Measurements from ENCODE around the gene SORL1-AS1.
A peak's percentile ranks its signal among the peaks of the same experiment; 100 is the strongest.

SORL1-AS1 gene

GRCh38 chr11:121460941-121461514 lies 8.3 kb upstream of the SORL1-AS1 start:
- TF ChIP-seq CTCF (IDR thresholded peaks at IDR 0.05; ENCODE audit: low read depth, low read length, missing control alignments): no peak
- no peak for DNase-seq (ENCODE audit: low read depth)
- peak overlapping the region; percentile 14; the same call in 1 of the 2 replicates for H3K4me3 ChIP-seq (ENCODE audit: low read depth, low read length)

- DNase-seq (ENCODE audit: low read depth): no peak
- H3K4me3 ChIP-seq (ENCODE audit: low read depth, low read length): no peak overlapping the region
- TF ChIP-seq CTCF (IDR thresholded peaks at IDR 0.05; ENCODE audit: low read depth, low read length, missing control alignments): no peak
These were observed 6.7 kb upstream of the SORL1-AS1 start for GRCh38 chr11:121459413-121460017.

DNA sequence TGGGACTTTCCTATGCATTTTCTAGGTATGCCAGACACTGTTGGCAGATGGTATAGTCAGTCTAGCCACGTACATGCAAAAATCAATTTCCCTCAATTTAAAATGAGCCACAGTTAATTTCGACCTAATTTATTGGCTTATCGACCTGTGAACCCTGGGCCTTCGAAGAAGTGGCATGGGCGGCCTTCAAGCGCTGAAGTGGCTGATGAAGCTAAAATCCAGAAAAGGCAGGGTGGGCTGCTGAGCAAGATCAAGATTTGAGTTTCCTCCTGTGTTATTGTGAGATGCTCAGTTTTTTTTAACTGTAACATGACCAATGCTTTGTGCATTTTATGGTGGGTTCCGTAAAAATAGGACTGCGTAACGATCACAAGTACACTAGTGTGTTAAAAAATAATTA lies 5.8 kb upstream of the SORL1-AS1 start:
- no peak overlapping the region for H3K4me3 ChIP-seq (ENCODE audit: low read depth, low read length)
- TF ChIP-seq CTCF (IDR thresholded peaks at IDR 0.05; ENCODE audit: low read depth, low read length, missing control alignments): no peak
- no peak for DNase-seq (ENCODE audit: low read depth)

DNA sequence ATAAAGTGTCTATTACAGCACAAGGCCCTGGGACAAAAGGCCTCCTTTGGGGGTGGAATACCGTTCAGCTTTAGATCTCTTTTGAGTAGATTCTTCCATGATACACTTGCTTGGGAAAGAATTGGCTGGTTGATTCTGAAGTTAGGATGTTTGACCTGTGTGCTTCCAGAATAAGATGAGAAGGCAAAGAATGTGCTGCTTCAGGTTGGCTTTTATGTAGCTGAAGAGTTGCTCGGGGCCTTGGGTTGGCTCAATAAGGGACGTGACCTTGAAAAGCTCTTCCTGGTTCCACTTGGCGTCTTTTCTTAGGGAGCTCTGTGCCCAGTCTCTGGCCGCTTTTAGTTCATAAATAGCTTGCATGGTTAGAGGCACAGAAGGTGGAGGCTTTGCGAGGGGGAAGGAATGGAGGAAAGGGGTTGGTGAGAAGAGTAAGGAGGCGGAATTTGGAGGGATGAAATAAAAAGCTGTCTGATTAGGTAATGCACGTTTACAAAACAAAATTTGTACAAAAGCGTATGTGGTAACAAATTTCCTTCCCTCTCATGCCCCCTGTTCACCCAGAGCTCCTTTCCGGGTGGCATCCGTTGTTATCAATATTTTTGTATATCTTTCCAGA lies 4.2 kb upstream of the SORL1-AS1 start:
- no peak for DNase-seq (ENCODE audit: low read depth)
- TF ChIP-seq CTCF (IDR thresholded peaks at IDR 0.05; ENCODE audit: low read depth, low read length, missing control alignments): no peak
- H3K4me3 ChIP-seq (ENCODE audit: low read depth, low read length): peak overlapping the region; percentile 22; the same call in 1 of the 2 replicates

DNA sequence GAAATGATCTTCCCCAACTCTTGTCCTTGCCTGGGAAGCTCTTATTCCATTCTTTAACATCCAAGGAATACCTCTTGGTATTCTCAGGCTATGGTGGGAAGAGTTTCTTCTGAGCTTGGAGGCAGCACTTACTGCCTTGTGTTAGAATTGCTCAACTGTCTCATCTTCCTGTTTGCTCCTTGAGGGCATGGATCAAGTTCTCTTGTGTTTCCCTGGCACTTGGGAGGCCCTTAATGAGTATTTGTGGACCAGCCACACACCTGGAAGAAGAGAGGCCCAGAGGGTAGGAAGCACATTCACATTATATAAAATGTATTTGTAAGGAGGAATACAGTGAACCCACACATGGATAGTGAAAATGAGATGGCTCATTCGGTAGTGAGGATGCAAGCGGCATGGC lies 3.4 kb upstream of the SORL1-AS1 start:
- no peak for TF ChIP-seq CTCF (IDR thresholded peaks at IDR 0.05; ENCODE audit: low read depth, low read length, missing control alignments)
- peak overlapping the region; percentile 15; the same call in 1 of the 2 replicates for H3K4me3 ChIP-seq (ENCODE audit: low read depth, low read length)
- no peak for DNase-seq (ENCODE audit: low read depth)

- TF ChIP-seq CTCF (IDR thresholded peaks at IDR 0.05; ENCODE audit: low read depth, low read length, missing control alignments): no peak
- no peak for DNase-seq (ENCODE audit: low read depth)
- peak overlapping the region; percentile 92 for H3K4me3 ChIP-seq (ENCODE audit: low read depth, low read length)
These were observed 2.3 kb upstream of the SORL1-AS1 start for GRCh38 chr11:121455115-121455514.
